ENCODE results near the gene C6orf47.

- TF ChIP-seq POLR2AphosphoS5 (IDR thresholded peaks at IDR 0.05) (no peak), CTCF (IDR thresholded peaks at IDR 0.05) (no peak)
Observed at GRCh38 chr6:31634969-31635575, 25.5 kb downstream of the C6orf47 start.

Data from esophagus muscularis mucosa (tissue), 3 donors.